ENCODE measurements around the gene CSNK1G2.

DNA sequence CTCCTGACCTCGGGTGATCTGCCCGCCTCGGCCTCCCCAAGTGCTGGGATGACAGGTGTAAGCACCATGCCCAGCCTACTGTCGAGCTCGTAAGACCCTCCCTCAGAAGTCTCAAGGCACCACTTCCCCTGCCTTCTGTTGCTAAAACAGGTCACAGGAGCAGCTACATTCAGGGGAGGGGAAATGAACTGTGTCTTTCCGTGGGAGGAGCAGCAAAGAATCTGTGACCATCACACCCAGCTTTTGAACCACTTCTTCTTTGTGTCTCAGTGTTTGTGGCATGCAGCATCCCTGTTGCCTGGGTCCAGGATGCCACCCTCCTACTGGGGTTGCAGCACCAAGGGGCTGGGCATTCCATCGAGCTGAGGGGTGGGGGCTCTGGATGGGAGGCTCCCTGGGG lies 7.7 kb upstream of the CSNK1G2 start:
- TF ChIP-seq EP300 (IDR thresholded peaks at IDR 0.05; ENCODE audit: low read depth) (no peak), POLR2A (IDR thresholded peaks at IDR 0.05) (no peak), POLR2AphosphoS5 (IDR thresholded peaks at IDR 0.05) (no peak)
- TF ChIP-seq, protein P1, sequence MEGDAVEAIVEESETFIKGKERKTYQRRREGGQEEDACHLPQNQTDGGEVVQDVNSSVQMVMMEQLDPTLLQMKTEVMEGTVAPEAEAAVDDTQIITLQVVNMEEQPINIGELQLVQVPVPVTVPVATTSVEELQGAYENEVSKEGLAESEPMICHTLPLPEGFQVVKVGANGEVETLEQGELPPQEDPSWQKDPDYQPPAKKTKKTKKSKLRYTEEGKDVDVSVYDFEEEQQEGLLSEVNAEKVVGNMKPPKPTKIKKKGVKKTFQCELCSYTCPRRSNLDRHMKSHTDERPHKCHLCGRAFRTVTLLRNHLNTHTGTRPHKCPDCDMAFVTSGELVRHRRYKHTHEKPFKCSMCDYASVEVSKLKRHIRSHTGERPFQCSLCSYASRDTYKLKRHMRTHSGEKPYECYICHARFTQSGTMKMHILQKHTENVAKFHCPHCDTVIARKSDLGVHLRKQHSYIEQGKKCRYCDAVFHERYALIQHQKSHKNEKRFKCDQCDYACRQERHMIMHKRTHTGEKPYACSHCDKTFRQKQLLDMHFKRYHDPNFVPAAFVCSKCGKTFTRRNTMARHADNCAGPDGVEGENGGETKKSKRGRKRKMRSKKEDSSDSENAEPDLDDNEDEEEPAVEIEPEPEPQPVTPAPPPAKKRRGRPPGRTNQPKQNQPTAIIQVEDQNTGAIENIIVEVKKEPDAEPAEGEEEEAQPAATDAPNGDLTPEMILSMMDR (IDR thresholded peaks at IDR 0.05): no peak
